GM21825 (cell line): Measurements from ENCODE around the gene LEKR1.

Experiments used
- ATAC-seq: cut with Tn5 transposase; IDR thresholded peaks from one replicate; pipeline ENCODE4 v1.9.1; 2021; ENCODE audit warnings: mild to moderate bottlenecking, moderate library complexity; ENCODE audit not compliant: unreplicated experiment

The LEKR1 gene

DNA sequence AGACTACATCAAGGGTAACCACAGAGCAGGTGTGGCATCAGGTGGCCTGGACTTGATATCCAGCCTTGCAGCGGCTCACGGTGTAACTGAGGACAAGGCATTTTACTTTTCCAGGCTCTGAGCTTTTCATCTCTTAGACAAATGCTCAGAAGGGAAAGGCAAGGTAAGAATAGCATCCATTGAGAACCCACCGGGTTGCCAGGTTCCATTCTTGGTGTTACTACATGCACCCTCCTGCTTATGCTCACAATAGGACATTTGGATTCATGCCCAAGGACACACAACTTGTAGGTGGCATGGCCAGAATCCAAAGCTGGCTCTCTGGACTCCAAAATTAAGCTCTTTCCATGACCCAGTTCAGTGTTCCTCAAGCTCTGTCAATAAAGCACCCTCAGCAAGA lies 248.3 kb downstream of the LEKR1 start:
- no peak for ATAC-seq

DNA sequence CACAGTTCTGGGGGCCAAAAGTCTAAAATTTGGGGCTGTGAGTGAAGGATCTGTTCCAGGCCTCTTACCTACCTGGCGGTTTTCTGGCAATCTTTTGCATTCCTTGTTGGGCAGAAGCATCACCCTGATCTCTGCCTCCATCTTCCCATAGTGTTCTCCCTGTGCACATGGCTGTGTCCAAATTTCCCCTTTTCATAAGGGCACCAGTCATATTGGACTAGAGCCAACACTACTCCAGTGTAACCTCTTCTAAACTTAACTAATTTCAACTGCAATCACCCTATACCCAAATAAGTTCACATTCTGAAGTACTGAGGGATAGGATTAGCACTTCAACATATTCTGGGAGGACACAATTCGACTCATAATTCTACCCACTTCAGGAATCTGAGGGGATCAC lies 248.8 kb downstream of the LEKR1 start:
- no peak for ATAC-seq

DNA sequence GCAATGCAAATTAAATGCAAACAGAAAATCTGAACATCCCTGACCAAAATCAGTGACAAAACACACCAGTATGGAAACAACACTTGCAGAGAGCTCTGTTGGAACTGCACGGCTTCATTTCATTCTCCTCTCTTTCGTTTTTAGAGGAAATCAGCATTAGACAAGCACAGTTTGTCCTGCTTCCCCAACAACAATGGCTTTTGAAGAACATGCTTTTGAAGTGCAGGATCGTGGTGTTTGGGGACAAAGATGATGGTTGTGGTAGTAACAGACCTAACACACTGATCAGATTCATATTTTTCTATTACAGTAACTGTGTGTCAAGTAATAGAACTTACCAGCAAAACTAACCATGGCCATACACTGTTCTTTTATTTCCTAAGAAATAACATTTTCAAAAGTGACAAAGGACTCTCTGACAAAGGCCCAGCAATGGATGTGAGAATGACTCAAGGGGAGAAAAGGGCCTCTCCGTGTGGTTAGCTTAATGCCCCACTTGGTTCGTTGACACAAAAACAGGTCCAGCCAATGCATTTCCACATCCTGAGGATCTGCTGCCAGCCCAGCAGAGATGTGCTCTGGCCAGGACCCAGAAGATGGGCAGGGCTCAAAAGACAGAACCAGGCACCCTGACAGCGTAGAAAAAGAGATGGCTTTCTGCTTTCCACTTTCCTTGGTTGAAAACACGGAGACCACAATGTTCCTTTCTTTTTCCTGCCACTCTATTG lies 249.7 kb downstream of the LEKR1 start:
- no peak for ATAC-seq

DNA sequence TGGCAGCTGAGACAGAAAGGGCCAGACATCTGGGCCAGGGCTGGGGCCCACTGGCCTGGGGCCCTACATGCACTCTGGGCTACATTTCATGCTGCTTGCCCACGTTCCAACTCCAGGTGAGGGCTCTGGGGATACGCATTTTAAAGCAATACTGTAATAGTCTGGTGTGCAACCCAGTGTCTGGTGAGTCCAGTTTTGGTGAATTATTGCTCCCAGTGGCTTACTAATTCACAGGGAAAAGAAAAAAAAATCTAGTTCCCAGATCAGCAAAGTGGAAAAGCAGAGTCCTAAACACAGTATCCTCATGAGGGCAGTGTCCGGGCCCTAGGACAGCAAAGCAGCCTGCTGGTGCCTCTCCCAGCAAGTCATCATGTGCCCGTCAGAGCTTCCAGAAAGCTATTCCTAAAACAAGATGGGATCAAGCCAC lies 251.4 kb downstream of the LEKR1 start:
- ATAC-seq: no peak

DNA sequence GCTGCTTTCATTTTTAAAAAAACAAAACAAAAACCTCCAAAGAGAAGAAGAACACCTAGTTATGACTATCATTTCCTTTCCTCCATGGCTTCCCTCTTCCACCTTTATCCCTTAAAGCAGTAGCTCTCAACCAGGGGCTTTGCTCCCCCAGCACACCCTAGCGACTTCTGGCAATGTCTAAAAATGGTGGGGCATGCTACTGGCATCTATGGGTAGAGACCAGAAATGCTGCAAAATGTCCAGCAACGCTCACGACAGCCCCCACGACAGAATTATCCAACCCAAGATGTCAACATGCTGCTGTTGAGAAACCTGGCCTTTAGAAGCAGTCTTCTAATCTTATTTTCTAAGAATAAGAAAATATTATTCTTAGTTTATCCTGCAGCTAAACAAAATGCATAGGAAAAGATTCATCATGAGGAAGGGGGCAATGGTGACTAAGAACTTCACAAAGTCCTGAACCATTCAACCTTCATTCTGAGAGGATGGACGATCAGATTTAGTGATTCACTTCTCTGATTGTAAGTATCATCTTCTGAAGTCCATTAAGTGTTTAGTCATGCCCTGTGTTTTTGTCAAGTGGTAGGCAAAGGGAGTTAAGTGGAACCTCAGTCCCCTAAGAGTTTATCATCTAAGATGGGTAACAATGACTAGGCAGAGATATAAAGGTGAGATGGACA lies 252.1 kb downstream of the LEKR1 start:
- no peak for ATAC-seq

DNA sequence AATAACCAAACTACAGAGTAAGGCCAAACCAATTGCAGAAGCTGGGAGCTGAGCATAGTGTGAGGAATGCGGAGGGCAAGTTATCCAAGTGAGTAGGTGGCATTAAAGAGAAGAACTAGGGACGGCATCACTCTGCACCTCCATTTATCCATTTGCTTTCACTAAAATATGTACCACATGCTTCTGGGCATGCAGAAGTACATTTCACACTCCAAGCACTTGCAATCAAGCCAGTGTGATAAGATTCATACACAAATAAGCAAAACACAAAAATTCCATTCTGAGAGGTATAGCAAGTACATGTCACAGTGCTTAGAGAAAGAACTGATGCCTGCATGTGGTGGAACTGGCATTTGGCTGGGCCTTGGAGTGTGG lies 252.6 kb downstream of the LEKR1 start:
- no peak for ATAC-seq

DNA sequence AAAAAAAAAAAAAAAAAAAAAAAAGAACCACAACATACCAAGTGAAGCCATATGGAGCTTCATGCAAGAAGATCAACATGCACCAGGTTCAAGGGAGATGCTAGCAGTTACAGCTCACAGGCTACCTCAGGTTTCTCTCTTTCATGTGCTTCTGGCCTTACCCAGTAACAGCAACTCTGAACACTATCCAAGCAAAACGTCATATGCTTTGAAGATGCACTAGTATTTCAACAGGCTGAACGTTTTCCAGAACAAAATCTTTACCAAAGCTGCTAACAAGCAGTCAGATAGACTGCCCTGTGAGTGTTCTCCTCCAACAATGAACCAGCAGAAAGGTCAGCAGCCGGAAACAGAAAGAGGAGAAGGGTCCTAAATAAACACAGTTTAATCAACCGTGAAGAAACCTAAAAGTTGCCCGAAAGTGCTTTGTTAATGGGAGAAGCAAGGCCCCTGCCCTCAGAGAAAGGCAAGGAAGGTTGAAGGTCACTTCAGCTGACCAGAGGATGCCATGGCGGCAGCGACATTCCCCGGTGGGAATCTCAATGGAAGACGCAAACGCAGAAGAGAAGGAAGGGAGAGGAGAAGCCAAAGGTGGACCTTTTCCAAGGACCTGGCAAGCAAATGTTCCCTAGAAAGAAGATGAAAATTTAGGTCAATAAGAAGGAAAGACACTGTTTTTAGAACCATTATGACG lies 253.7 kb downstream of the LEKR1 start:
- ATAC-seq: no peak

DNA sequence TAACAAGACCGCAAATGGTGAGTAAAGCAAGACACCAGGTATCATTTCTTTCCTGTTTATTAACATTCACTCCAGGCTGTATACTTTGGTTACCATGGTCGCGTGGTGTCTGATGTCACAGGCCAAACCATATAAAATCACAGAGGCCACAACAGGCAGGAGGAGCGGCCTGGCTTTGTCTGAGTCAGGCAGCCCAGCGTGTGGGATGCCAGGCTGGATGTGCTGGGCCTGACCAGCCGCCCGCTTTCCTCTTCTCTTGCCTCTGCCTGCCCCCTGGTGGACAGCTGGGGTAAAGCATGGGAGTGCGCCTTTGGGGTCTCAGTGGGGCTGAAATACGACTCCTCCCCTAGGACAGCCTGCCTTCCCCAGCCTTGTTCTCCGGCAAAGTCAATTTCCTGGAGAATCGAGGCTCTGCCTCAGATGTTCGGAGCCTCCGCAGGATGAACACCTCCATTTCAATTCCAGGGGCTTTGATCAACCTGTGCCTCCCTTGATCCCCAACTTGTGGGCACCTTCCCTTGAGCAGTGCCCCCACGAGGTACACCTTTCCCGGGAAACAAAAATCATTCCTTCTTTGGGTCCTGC lies 255.6 kb downstream of the LEKR1 start:
- peak; percentile 84 for ATAC-seq

DNA sequence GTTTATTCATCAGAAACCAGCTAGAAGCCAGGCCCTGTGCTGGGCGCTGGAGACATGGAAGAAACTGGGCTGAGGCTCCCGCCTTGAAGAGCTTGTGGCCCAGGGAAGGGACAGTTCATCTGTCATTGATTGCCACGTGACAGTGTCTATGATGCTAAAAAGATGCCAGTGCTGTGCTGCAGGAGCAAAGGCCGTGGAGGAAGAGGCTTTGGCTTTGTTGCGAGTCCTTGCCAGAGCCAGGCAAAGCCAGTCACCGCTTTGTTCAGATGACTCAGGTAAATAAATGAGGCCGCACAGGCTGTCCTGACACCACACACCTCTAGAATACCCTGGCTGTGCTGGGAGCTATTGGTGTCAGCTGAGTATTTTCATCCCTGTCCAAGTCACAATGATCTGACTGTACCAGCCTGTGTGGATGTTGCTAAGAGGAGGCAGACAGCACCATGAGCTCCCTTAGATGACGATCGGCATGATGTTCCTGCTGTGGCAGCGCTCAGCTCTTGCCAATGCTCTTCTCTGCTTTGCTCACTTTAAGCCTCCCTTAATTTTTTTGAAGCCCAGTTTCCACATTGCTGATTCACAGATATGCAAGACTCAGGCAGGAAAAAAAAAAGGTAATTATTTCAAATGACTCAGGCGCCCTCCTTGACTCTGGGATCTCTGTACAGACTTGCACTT lies 256.3 kb downstream of the LEKR1 start:
- no peak for ATAC-seq

DNA sequence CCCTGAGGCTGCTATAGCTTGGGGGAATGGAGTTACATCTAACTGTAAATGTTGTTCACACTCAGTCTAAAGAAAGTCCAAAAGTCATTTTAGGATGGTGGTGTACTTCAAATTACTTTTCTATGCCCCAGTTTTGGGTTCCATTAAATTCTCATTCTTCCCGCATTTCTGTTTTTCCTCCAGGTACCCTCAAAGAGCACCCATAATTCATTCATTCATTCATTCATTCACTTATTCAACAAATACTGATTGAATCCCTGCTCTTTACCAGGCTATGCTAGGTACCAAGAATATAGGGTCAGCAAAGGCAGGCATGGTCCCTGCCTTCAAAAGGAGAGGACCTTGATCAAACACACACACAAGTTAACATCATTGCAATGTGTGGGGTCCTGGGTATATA lies 257.7 kb downstream of the LEKR1 start:
- no peak for ATAC-seq

DNA sequence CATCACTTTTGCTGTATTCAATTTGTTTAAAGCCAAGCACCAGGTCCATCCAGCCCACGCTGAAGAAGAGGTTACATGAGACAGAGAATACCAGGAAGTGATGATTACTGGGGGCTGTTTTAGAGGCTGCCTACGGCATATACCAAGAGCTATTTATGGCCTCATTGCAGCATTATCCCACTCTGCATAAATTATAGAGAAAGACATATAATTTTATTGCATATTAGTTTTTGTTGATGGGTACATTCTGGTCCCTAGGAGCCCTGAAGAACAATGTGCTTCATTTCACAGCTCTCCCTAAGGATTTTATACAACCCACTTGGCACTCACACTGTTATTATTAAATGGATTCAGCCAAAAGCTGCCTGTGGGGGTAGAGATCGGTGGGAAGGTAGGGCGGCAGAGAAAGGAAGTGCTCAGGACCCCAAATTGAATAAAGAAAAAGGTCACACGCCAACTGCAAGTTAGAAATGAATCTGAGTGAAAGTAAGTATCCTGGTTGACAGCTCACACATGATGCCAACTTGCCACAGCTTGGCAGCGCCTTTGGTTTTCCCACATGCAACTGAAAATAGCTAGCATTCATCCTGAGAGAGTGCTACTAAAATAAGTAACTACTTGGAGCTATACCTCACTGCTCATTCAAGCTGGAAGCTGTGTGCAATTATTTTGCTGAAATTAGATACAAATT lies 260.1 kb downstream of the LEKR1 start:
- no peak for ATAC-seq

DNA sequence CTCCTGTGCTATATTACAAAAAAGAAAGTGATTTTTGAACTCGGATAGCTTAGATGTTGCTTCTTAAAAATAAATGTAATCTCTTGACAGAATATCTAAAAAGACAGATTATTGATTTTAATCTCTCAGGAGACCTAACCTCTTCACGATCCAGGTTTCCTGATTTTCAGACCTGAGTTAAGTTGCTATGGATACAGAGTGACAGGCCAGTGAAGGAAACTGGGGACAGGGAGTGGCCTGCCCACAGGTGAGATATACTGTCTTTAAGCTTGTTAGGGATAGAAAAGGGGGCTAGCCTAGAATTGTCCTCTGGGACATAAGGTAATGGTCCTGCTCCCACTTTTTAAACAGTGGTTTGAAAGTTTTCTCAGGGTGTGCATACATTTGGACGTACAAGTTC lies 260.6 kb downstream of the LEKR1 start:
- no peak for ATAC-seq

DNA sequence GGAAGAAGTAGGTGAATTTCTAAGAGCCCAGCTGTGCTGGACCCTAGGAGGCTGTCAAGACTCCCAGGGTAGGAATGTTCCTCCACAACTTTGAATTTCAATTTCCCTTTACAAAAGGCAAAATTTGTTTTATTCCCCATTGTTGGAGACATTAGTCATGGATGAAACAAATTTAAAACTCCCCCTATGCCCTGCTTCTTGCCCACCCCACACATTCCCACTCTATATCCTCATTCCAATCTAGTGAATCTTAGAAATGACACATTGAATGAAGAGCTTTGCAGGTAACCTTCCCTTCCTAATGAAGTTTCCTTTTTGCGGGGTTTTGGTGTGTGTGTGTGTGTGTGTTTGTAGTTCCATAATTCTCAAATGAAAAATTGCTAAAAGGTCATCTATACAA lies 261.2 kb downstream of the LEKR1 start:
- ATAC-seq: no peak

DNA sequence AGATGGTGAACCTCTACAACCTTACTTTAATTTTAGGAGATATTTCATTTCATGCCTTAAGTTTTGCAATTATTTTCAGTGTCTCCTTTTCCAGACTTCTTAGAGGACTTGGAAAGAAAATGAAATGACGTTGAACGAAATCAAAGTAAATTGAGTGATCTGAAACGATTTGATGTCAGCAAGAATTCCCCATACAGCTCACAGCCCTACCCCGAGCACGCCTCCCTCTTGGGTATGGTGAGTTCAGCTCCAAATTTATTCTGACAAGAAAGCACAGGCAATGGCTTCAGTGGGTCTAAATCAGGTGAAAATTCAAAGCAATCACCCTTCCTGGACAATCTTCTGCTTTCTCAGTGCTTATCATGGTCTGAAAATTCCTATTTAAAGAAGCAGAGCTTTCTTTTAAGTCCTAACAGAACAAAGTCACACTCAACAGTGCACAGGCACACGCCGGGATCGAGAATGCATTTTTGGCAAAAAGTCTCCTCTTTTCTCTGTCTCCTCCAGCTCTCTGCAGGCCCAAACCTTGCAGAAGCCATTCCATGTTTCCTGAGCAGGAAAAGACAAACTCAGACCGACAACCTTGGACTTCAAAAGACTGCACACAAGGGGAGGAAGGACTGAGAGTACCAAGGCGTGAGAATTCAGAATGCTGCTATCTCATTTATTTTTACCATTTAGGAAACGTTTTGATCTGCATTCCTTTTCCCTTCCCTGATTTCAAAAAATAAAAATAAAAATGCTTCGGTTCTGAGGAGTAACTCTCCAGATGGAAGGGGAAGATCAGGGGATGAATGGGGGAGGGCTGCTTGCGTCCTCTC lies 261.8 kb downstream of the LEKR1 start:
- no peak for ATAC-seq

DNA sequence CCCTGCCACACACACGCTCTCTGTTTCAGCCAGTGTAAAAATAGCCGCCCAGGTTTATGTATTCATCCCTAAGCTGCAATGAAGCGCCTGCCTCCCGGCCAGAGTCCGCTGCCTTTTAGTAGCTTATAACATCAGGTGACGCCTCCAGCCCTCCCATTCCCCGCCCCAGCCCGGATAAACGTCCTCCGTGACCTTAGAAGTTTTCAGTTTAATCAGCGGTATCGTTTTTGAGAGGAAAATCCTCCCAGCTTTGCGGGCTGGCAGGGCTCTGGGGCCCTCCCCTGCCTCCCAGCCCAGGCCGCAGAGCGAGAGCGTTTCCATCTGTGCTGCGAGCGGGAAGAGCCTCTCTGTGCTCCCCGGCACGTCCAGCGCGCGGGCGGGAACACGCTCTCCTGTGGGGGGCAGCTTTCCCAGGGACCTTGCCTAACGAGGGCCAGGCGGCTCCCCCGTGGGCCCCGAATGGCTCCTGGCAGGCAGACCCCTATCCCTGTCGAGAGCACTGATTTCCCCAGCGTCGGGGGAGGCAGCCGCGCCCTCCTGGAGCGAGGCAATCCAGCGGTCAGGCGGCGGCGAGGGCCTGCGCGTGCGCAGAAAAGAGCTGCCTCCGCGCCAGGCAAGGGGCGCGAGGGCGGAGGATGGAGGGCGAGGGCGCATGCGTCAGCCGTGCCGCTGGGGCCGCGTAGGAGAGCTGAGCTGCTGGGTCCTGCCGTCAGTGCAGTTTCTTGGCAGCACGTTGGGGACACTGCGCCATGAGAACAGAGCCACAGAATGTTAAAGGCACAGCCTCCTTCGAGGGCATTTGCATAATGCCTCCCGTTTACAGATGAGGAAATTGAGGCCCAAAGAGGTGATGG lies 262.7 kb downstream of the LEKR1 start:
- peak; percentile 76 for ATAC-seq

DNA sequence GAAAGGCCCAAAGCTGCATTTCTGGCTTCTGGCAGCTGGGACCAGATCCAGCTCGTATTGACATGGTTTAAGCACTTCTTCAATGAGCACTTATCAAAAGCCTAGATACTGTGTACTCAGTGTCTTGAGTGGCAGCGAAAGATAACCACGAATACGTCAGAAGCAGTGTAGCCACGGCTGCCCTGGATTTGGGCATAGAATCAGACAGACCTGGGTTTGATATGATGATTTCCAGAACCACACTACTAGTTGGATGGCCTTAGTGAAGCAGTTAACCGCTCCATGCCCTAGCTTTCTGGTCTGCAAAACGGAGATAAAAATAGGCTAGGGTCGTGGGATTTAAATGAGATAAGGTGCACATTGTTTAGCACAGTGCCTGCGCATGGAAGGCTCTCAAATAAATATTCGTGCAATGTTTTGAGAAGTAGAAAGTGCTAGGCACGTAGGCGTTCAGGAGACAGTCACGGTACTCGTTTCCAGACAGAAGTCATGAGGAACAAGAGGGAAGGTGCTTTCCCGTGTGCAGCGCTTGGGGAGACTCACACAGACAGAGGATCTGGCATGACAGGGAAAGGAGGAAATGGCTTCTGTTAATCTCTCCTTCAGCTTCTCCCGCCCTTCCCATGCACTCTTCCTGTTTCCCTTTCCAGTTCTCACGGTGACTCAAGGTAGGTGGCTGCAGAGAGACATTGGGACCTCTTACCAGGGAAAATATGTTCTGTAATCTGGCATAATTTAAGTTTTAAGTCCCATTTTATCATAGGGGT lies 263.5 kb downstream of the LEKR1 start:
- peak; percentile 19 for ATAC-seq

DNA sequence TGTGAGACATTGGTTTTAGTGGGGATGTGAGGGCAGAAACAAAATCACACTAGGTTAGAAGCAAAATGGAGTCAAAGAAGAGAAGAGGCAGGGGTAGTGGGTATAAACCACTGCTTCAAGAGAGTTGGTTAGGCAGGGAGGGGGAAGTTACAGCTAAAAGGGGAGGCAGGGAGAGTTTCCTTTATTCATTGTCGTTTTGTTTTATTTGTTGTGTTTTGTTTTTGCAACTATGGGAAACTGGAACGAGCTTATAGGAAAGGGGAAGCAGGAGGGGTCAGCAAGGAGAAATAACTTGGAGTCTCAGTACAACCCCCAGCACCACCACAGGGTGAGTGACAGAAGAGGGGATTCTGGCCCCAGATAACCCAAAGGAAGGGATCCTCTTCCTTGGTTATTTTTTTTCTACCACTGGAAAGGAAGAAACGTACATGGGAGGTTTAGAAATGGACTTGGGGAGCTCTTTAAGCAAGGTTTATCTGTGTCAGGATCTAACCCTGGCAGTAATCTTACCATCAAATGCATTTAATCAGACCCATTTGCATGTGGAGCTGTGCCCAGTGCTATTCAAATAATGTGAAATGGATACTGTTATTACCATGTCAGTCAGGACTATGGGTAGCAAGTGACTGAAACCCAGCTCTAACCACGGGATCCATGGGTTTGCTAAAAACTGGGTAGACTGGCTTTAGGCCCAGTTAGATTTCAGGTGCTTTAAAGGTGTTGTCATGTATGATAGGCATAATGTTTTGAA lies 265.1 kb downstream of the LEKR1 start:
- ATAC-seq: no peak
